B cell (primary cell): ENCODE measurements around the gene CPA4. TPM values are rescaled to one million over a fixed set of nuclear protein-coding genes. Genes with fewer than 3 reads are reported as not detected.

Experiments used
- ATAC-seq: fragments of 200-7000 bp; cut with Tn5 transposase; one replicate; pipeline ENCODE4 v1.10.0; 2021; ENCODE audit warnings: low read depth, mild to moderate bottlenecking, moderate number of reproducible peaks, moderate library complexity
- CTCF ChIA-PET: fragments of 350-600 bp; sonication (Branson Sonifier 250); formaldehyde crosslinking; loops from one replicate; lab custom pipeline; 2021; ENCODE audit warnings: antibody characterized with exemption, inconsistent platforms; lab: Charles Lee
- POLR2A ChIA-PET: fragments of 350-600 bp; sonication (Branson Sonifier 250); formaldehyde crosslinking; loops from one replicate; lab custom pipeline; 2021; ENCODE audit warnings: antibody characterized with exemption; lab: Charles Lee
- DNase-seq: peaks from one replicate; pipeline ENCODE4 v3.0.0; 2013
- H2AFZ ChIP-seq: 2 replicates; pipeline ENCODE4 v1.6.1; 2012; ENCODE audit warnings: mild to moderate bottlenecking, low read depth, low read length; ENCODE audit not compliant: insufficient read depth, poor library complexity, severe bottlenecking
- H3K27ac ChIP-seq, 2 donors: 1 replicate in 1 of 2; 2 replicates in 1 of 2; pipeline ENCODE4 v1.5.1; 2012 to 2013; ENCODE audit warnings: low read length in 2 of 2, mild to moderate bottlenecking in 2 of 2, moderate library complexity in 1 of 2
- H3K27me3 ChIP-seq, 4 experiments: fragments of 200-600 bp in 1 of 4; sonication (generic) in 1 of 4; replicated peaks in 1 of 4; 1 replicate in 2 of 4; 2 replicates in 2 of 4; pipeline versions ENCODE4 v1.6.1 to v1.7.0; 2013 to 2016; ENCODE audit warnings: low read length in 3 of 4, mild to moderate bottlenecking in 2 of 4, mixed read lengths in 1 of 4, moderate library complexity in 1 of 4; ENCODE audit not compliant: insufficient read depth in 4 of 4, control insufficient read depth in 3 of 4; ENCODE audit errors: control extremely low read depth in 1 of 4
- H3K36me3 ChIP-seq, 2 experiments: replicated peaks in 1 of 2; 1 replicate in 1 of 2; 2 replicates in 1 of 2; pipeline versions ENCODE4 v1.6.1 to v1.7.1; 2013; ENCODE audit warnings: low read length in 1 of 2; ENCODE audit not compliant: insufficient read depth in 2 of 2, control insufficient read depth in 1 of 2; ENCODE audit errors: control extremely low read depth in 1 of 2, extremely low read depth in 1 of 2
- H3K4me1 ChIP-seq, 2 donors: fragments of 200-600 bp in 1 of 2; sonication (generic) in 1 of 2; 1 replicate in 1 of 2; 2 replicates in 1 of 2; pipeline versions ENCODE4 v1.5.1 to v1.6.1; 2013 to 2017; ENCODE audit warnings: low read length in 2 of 2; ENCODE audit not compliant: control insufficient read depth in 2 of 2, insufficient read depth in 2 of 2
- H3K4me2 ChIP-seq: replicated peaks from 2 replicates; pipeline ENCODE3; 2012; ENCODE audit warnings: mild to moderate bottlenecking, low read depth, low read length; ENCODE audit not compliant: poor library complexity, severe bottlenecking
- H3K4me3 ChIP-seq, 5 experiments: fragments of 200-600 bp in 1 of 5; sonication (generic) in 1 of 5; 1 replicate in 3 of 5; 2 replicates in 2 of 5; pipeline versions ENCODE4 v1.5.1 to v1.7.0; 2011 to 2016; ENCODE audit warnings: low read length in 4 of 5, mild to moderate bottlenecking in 4 of 5, low read depth in 2 of 5, control low read depth in 1 of 5, moderate library complexity in 1 of 5; ENCODE audit not compliant: insufficient read depth in 1 of 5; ENCODE audit errors: control extremely low read depth in 1 of 5, extremely low read depth in 1 of 5
- H3K79me2 ChIP-seq: fragments of 200-600 bp; sonication (generic); one replicate; pipeline ENCODE4 v1.6.0; 2016; ENCODE audit warnings: low read length; ENCODE audit not compliant: control insufficient read depth, insufficient read depth
- H3K9ac ChIP-seq: fragments of 200-600 bp; sonication (generic); 2 replicates; pipeline ENCODE4 v1.6.1; 2017; ENCODE audit warnings: mild to moderate bottlenecking, low read length, moderate library complexity
- H3K9me3 ChIP-seq, 3 donors: one replicate each; pipeline versions ENCODE4 v1.6.1 to v1.7.1; 2013; ENCODE audit warnings: low read length in 2 of 3; ENCODE audit not compliant: control insufficient read depth in 2 of 3, insufficient read depth in 1 of 3; ENCODE audit errors: control extremely low read depth in 1 of 3
- H4K20me1 ChIP-seq: 2 replicates; pipeline ENCODE4 v1.6.0; 2012; ENCODE audit warnings: mild to moderate bottlenecking, low read length; ENCODE audit not compliant: insufficient read depth, control insufficient read depth, poor library complexity, severe bottlenecking
- H3K27ac Mint-ChIP-seq: one replicate; pipeline ENCODE4 v1.8.0; 2021; ENCODE audit warnings: mixed read lengths
- H3K27me3 Mint-ChIP-seq: one replicate; pipeline ENCODE4 v1.8.0; 2021; ENCODE audit warnings: mixed read lengths
- H3K4me1 Mint-ChIP-seq: one replicate; pipeline ENCODE4 v1.8.0; 2021; ENCODE audit warnings: mixed read lengths
- H3K4me3 Mint-ChIP-seq: one replicate; pipeline ENCODE4 v1.8.0; 2021; ENCODE audit warnings: mixed read lengths
- H3K9me3 Mint-ChIP-seq: one replicate; pipeline ENCODE4 v1.8.0; 2022; ENCODE audit warnings: mixed read lengths; ENCODE audit not compliant: insufficient read depth
- EZH2 ChIP-seq: IDR thresholded peaks from 2 replicates; pipeline ENCODE4 v1.6.1; 2012; ENCODE audit warnings: borderline replicate concordance, low read depth, mild to moderate bottlenecking, moderate library complexity, low read length; ENCODE audit not compliant: insufficient read depth, poor library complexity, severe bottlenecking
- WGBS: methylation state at CpG from one replicate; pipeline ENCODE4 v1.1.5; 2013; ENCODE audit warnings: missing lambda C conversion rate; ENCODE audit not compliant: insufficient coverage; 5-methylcytosine and 5-hydroxymethylcytosine counted together
- intact Hi-C: fragments of 100-400 bp; cut with micrococcal nuclease; formaldehyde crosslinking; loops from one replicate; pipeline ENCODE4 v1.10.0; 2022
- polyA plus RNA-seq: library from polyadenylated mRNA; depleted of rRNA; stranded (reverse); fragments of >200 nt; gene quantifications from 2 replicates; pipeline ENCODE4 v1.2.3, GENCODE V29; 2012
- total RNA-seq, 2 donors: library from RNA; stranded (reverse); fragments of 120-200 nt in 1 of 2; gene quantifications; 1 replicate in 1 of 2; 2 replicates in 1 of 2; pipeline versions ENCODE4 v1.2.3 to v1.2.4, GENCODE V29; 2013 to 2022
- TF ChIP-seq, protein P1 (sequence below): fragments of 200-600 bp; IDR thresholded peaks from one replicate; pipeline ENCODE4 v1.8.0; 2022; ENCODE audit warnings: antibody characterized with exemption, mild to moderate bottlenecking

CPA4 gene
- total and polyA plus RNA-seq, 2 donors (not counting 1 experiment from before 2014, with no cell fraction given), result not detected

DNA sequence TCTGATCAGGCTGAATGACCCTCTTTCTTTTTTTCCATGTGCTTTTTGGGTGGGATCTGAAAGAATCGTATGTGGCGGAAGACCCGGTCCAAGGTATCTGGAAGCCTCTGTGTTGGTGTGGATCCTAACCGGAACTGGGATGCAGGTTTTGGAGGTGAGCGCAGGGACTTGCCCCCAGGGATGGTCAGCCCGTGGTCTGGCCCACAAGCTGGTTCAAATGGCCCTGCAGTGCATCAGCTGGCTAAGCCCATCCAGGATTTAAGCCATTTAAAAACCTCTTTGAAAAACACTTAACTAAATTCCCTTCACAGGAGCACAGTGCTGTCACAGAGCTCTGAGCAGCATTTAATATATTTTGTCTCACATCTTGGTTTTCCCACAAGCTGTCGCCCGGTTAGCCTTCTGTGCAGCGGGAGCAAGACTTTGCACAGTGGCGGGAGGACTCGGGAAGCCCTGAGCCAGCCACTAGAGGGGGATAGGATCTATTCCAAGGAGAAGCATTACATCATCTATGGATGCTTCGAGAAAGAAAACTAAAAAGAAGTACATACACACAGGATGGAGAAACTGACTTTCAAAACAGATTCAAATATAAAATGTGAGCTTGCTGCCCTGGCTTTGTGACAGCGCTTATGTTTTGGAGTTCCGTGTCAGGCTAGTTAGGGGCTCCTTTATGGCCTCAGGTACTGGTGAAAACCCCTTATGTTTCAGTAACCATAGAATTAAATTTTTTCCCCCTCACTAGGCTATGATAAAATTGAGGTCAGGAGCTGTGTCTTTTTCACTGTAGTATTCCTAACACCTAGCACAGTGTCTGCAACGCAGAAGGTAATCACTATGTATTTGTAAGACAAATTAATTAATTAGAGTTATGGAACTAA lies 15.0 kb upstream of the CPA4 start:
- H3K9me3 Mint-ChIP-seq, result no peaks in the 10 kb centered on the region
- no peak overlapping the region for H2AFZ ChIP-seq
- ATAC-seq, result no peak
- no peaks in the 10 kb centered on the region for H3K79me2 ChIP-seq
- DNase-seq, result no peak
- ChIA-PET POLR2A (no interaction called here), CTCF (no interaction called here)
- no peaks in the 10 kb centered on the region for H3K36me3 ChIP-seq
- H3K4me2 ChIP-seq, result no peak overlapping the region
- TF ChIP-seq EZH2, result no peak
- TF ChIP-seq, protein P1, sequence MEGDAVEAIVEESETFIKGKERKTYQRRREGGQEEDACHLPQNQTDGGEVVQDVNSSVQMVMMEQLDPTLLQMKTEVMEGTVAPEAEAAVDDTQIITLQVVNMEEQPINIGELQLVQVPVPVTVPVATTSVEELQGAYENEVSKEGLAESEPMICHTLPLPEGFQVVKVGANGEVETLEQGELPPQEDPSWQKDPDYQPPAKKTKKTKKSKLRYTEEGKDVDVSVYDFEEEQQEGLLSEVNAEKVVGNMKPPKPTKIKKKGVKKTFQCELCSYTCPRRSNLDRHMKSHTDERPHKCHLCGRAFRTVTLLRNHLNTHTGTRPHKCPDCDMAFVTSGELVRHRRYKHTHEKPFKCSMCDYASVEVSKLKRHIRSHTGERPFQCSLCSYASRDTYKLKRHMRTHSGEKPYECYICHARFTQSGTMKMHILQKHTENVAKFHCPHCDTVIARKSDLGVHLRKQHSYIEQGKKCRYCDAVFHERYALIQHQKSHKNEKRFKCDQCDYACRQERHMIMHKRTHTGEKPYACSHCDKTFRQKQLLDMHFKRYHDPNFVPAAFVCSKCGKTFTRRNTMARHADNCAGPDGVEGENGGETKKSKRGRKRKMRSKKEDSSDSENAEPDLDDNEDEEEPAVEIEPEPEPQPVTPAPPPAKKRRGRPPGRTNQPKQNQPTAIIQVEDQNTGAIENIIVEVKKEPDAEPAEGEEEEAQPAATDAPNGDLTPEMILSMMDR, result no peak
- H3K4me1 Mint-ChIP-seq, result no peaks in the 10 kb centered on the region
- H3K27ac ChIP-seq, result no peak overlapping the region
- intact Hi-C loops, result no loop called here
- no peak overlapping the region for H3K4me3 ChIP-seq
- H3K27me3 ChIP-seq, result peaks cover 0 to 12% (median 5%) of the 10 kb centered on the region in 4 experiments
- no peaks in the 10 kb centered on the region for H3K9me3 ChIP-seq
- H3K27ac Mint-ChIP-seq, result no peak overlapping the region
- WGBS, result 93% methylated on average over 7 of the region's 15 CpGs
- H4K20me1 ChIP-seq, result no peaks in the 10 kb centered on the region
- H3K9ac ChIP-seq, result no peak overlapping the region
- H3K4me3 Mint-ChIP-seq, result no peak overlapping the region
- H3K27me3 Mint-ChIP-seq, result peaks cover 29% of the 10 kb centered on the region
- peaks cover 0 to under 1% of the 10 kb centered on the region in 2 donors for H3K4me1 ChIP-seq

DNA sequence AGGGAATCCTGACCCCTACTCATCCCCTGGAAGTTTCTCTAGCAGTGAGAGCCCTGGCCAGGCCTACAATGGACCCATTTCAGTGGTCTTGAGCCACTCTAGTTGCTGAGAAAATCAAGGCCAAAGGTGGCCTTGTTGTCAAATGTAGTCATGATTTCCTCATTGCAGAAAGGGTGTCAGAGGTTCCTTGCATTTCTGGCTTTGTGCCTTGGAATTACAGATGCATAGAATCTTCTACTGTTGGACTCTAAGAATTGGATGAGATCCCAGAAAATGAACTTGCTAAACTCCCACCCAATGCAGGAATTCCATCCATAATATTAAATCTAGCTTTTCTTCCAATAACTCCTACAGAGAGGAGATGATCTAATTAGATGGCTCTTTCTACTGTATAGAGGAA lies 14.1 kb upstream of the CPA4 start:
- POLR2A ChIA-PET, result no interaction called here
- Mint-ChIP-seq H3K4me3 (no peak overlapping the region), H3K27ac (no peak overlapping the region), H3K27me3 (peaks cover 31% of the 10 kb centered on the region), H3K4me1 (no peaks in the 10 kb centered on the region), H3K9me3 (no peaks in the 10 kb centered on the region)
- no peak overlapping the region for H3K27ac ChIP-seq
- H2AFZ ChIP-seq, result no peak overlapping the region
- CTCF ChIA-PET, result no interaction called here
- DNase-seq (no peak), ATAC-seq (no peak)
- no peaks in the 10 kb centered on the region for H3K4me1 ChIP-seq
- TF ChIP-seq, protein P1, result no peak
- TF ChIP-seq EZH2, result no peak
- intact Hi-C loops, result no loop called here
- H3K4me2 ChIP-seq, result no peak overlapping the region
- no peak overlapping the region for H3K9ac ChIP-seq
- H4K20me1 ChIP-seq, result no peaks in the 10 kb centered on the region
- H3K4me3 ChIP-seq, result no peak overlapping the region
- H3K9me3 ChIP-seq, result no peaks in the 10 kb centered on the region
- H3K79me2 ChIP-seq, result no peaks in the 10 kb centered on the region
- peaks cover 0 to 9% (median 5%) of the 10 kb centered on the region in 4 experiments for H3K27me3 ChIP-seq
- no peaks in the 10 kb centered on the region for H3K36me3 ChIP-seq
